ENCODE results near the gene POLD2. TPM values are rescaled to one million over a fixed set of nuclear protein-coding genes. Genes with fewer than 3 reads are reported as not detected.
"Not testable (repeated sequence)": the region's sequence is repeated elsewhere in the genome, so short reads cannot be mapped to it uniquely, and the experiment has no call there.

POLD2 gene
- total and polyA plus RNA-seq, 2 of the 4 experiments (the other 2 are of a cell fraction) = 142 to 163 TPM

GRCh38 chr7:44172352-44172751 is 49.0 kb upstream of the POLD2 start:
- Histone ChIP-seq H3K56ac (ENCODE audit: extremely low read depth, insufficient read depth, low read length) (no peak overlapping the region), H3K9me1 (ENCODE audit: insufficient read depth, low read length) (no peaks in the 10 kb centered on the region), H3K36me3 (ENCODE audit: control insufficient read depth, insufficient read depth, low read length) (no peaks in the 10 kb centered on the region), H4K5ac (ENCODE audit: low read depth, low read length) (no peak overlapping the region), H3K14ac (replicated peaks; ENCODE audit: low read depth, low read length) (no peak overlapping the region), H4K20me1 (ENCODE audit: insufficient read depth, low read length) (no peaks in the 10 kb centered on the region), H2BK5ac (ENCODE audit: low read depth, low read length, poor library complexity, severe bottlenecking) (no peak overlapping the region), H4K8ac (ENCODE audit: low read depth in 2 of 2, low read length in 2 of 2) (no peak overlapping the region), H3K4me1 (ENCODE audit: control insufficient read depth, insufficient read depth, low read length) (no peaks in the 10 kb centered on the region; the same call in 1 of the 2 replicates), H2BK15ac (ENCODE audit: low read depth, low read length) (no peak overlapping the region), H2AK9ac (replicated peaks; ENCODE audit: low read depth, low read length, poor library complexity) (no peak overlapping the region), H2AK5ac (ENCODE audit: low read depth, low read length) (no peak overlapping the region), H3K4ac (ENCODE audit: low read depth, low read length) (no peak overlapping the region), H2BK120ac (ENCODE audit: low read depth, low read length) (no peak overlapping the region), H3K79me1 (ENCODE audit: low read depth in 1 of 2, low read length in 2 of 2) (no peaks in the 10 kb centered on the region), H2BK20ac (ENCODE audit: low read depth, low read length) (no peak overlapping the region), H3K9me3 (ENCODE audit: control insufficient read depth, insufficient read depth, low read length) (peaks cover 5% of the 10 kb centered on the region; the same call in 1 of the 2 replicates), H4K91ac (ENCODE audit: insufficient read depth, low read depth, low read length) (no peak overlapping the region), H3K18ac (ENCODE audit: low read depth, low read length) (no peak overlapping the region), H3K27me3 (ENCODE audit: control insufficient read depth, insufficient read depth, low read length) (peaks cover 35% of the 10 kb centered on the region), H3K4me2 (ENCODE audit: low read depth, low read length) (no peak overlapping the region), H2AFZ (replicated peaks; ENCODE audit: low read length, poor library complexity) (no peak overlapping the region), H3K27ac (ENCODE audit: insufficient read depth, low read length) (no peak overlapping the region), H3K4me3 (ENCODE audit: insufficient read depth, low read depth, low read length) (no peak overlapping the region), H3K23ac (ENCODE audit: low read depth, low read length) (no peak overlapping the region), H3K9ac (ENCODE audit: low read depth, low read length) (no peak overlapping the region)
- intact Hi-C loops (cut with micrococcal nuclease) = no loop called here
- dilution Hi-C loops (cut with HindIII; ENCODE audit: low sequenced_read_pairs, unreplicated experiment) = no loop called here
- no peak for ATAC-seq (ENCODE audit: low read depth)
- POLR2A ChIA-PET (ENCODE audit: unreplicated experiment) = no interaction called here
- no peak for DNase-seq
- TF ChIP-seq FOS (IDR thresholded peaks at IDR 0.05; ENCODE audit: low read depth, low read length) (no peak), MAFK (IDR thresholded peaks at IDR 0.05; ENCODE audit: low read depth, low read length) (no peak), RCOR1 (IDR thresholded peaks at IDR 0.05; ENCODE audit: insufficient replicate concordance, low read length) (no peak), RFX5 (IDR thresholded peaks at IDR 0.05; ENCODE audit: low read depth, low read length) (no peak)
- no TSS peak for BruUV-seq (replicated peaks)
- in situ Hi-C loops (cut with MboI; ENCODE audit: low sequenced_read_pairs) = no loop called here
- CTCF ChIA-PET = no interaction called here

- H4K91ac ChIP-seq (ENCODE audit: insufficient read depth, low read depth, low read length); H3K18ac ChIP-seq (ENCODE audit: low read depth, low read length); H3K14ac ChIP-seq (replicated peaks; ENCODE audit: low read depth, low read length); H2AFZ ChIP-seq (replicated peaks; ENCODE audit: low read length, poor library complexity); H3K4ac ChIP-seq (ENCODE audit: low read depth, low read length); H2BK120ac ChIP-seq (ENCODE audit: low read depth, low read length); H4K5ac ChIP-seq (ENCODE audit: low read depth, low read length); H3K4me3 ChIP-seq (ENCODE audit: insufficient read depth, low read depth, low read length); H3K36me3 ChIP-seq (ENCODE audit: control insufficient read depth, insufficient read depth, low read length); H3K79me1 ChIP-seq (ENCODE audit: low read depth in 1 of 2, low read length in 2 of 2); H2BK5ac ChIP-seq (ENCODE audit: low read depth, low read length, poor library complexity, severe bottlenecking); H2AK9ac ChIP-seq (replicated peaks; ENCODE audit: low read depth, low read length, poor library complexity); H3K9me1 ChIP-seq (ENCODE audit: insufficient read depth, low read length); H3K9me3 ChIP-seq (ENCODE audit: control insufficient read depth, insufficient read depth, low read length); POLR2A ChIA-PET (ENCODE audit: unreplicated experiment); H3K56ac ChIP-seq (ENCODE audit: extremely low read depth, insufficient read depth, low read length); H2BK15ac ChIP-seq (ENCODE audit: low read depth, low read length); BruUV-seq (replicated peaks); in situ Hi-C loops (cut with MboI; ENCODE audit: low sequenced_read_pairs); H4K8ac ChIP-seq (ENCODE audit: low read depth in 2 of 2, low read length in 2 of 2); DNase-seq; CTCF ChIA-PET; H3K27ac ChIP-seq (ENCODE audit: insufficient read depth, low read length); H3K4me2 ChIP-seq (ENCODE audit: low read depth, low read length); H2BK20ac ChIP-seq (ENCODE audit: low read depth, low read length); intact Hi-C loops (cut with micrococcal nuclease); H3K23ac ChIP-seq (ENCODE audit: low read depth, low read length); H3K9ac ChIP-seq (ENCODE audit: low read depth, low read length); ATAC-seq (ENCODE audit: low read depth); dilution Hi-C loops (cut with HindIII; ENCODE audit: low sequenced_read_pairs, unreplicated experiment); H3K4me1 ChIP-seq (ENCODE audit: control insufficient read depth, insufficient read depth, low read length); H4K20me1 ChIP-seq (ENCODE audit: insufficient read depth, low read length); H2AK5ac ChIP-seq (ENCODE audit: low read depth, low read length): not testable (repeated sequence)
- H3K27me3 ChIP-seq (ENCODE audit: control insufficient read depth, insufficient read depth, low read length) = peaks cover 36% of the 10 kb centered on the region
- 90% methylated on average over 3 of the region's 9 CpGs; no CpG with 5 or more reads in 1 of the 2 experiments for WGBS, 2 experiments (ENCODE audit: extremely low coverage in 2 of 2, insufficient read length in 1 of 2)
Measured at GRCh38 chr7:44171901-44172300, 48.6 kb upstream of the POLD2 start.
